HepG2 (cell line): Measurements from ENCODE around the gene CARHSP1. TPM values are rescaled to one million over a fixed set of nuclear protein-coding genes. Genes with fewer than 3 reads are reported as not detected.

ENCODE experiments used
- ATAC-seq: fragments of 200-7000 bp; cut with Tn5 transposase; 3 replicates; pipeline ENCODE4 v1.9.1; 2020; ENCODE audit warnings: mild to moderate bottlenecking, moderate library complexity
- BruUV-seq: library from RNA; stranded (reverse); fragments of 400-500 nt; replicated peaks from 2 replicates; lab custom pipeline; 2021; lab: Mats Ljungman, UMichigan
- CTCF ChIA-PET: fragments of 300-600 bp; formaldehyde crosslinking; extraction: SDS; loops from one replicate; lab custom pipeline; 2021; ENCODE audit warnings: low total read pairs, inconsistent platforms, low intra/inter-chr PET ratio; lab: Yijun Ruan, JAX
- POLR2A ChIA-PET: fragments of 350-600 bp; sonication (Branson Sonifier 250); formaldehyde crosslinking; loops from one replicate; lab custom pipeline; 2020; ENCODE audit warnings: antibody characterized with exemption, inconsistent platforms; lab: Yijun Ruan, JAX
- DNase-seq: peaks from one replicate; pipeline ENCODE4 v3.0.0-alpha.2; 2015; ENCODE audit warnings: low spot score
- FAIRE-seq: peaks from 3 replicates; lab custom pipeline; 2011; peaks lifted over from hg19 to GRCh38; lab: Jason Lieb, UNC
- H2AFZ ChIP-seq: one replicate; pipeline ENCODE4 v1.6.1; 2011; ENCODE audit warnings: low read length, inconsistent platforms
- H3K27ac ChIP-seq: fragments of 300-600 bp; 3 replicates; pipeline ENCODE4 v1.8.0; 2011; ENCODE audit warnings: mixed run types, mild to moderate bottlenecking, mixed read lengths, low read length, inconsistent platforms; ENCODE audit not compliant: insufficient read depth; ENCODE audit errors: extremely low read length
- H3K27me3 ChIP-seq, 2 experiments: fragments of 200-600 bp in 1 of 2; 2 replicates in 1 of 2; 3 replicates in 1 of 2; pipeline versions ENCODE4 v1.6.0 to v1.8.0; 2011; ENCODE audit warnings: low read length in 2 of 2, mild to moderate bottlenecking in 2 of 2, moderate library complexity in 2 of 2, inconsistent platforms in 1 of 2; ENCODE audit not compliant: insufficient read depth in 2 of 2, control insufficient read depth in 1 of 2
- H3K36me3 ChIP-seq, 2 experiments: fragments of 200-600 bp in 1 of 2; replicated peaks in 1 of 2; 2 replicates in 1 of 2; 3 replicates in 1 of 2; pipeline versions ENCODE4 v1.5.1 to v1.8.0; 2011; ENCODE audit warnings: low read length in 2 of 2, inconsistent platforms in 1 of 2; ENCODE audit not compliant: insufficient read depth in 2 of 2, control insufficient read depth in 1 of 2
- H3K4me1 ChIP-seq: 2 replicates; pipeline ENCODE4 v1.5.1; 2012; ENCODE audit warnings: low read length, inconsistent platforms; ENCODE audit not compliant: insufficient read depth
- H3K4me2 ChIP-seq: 2 replicates; pipeline ENCODE4 v1.6.0; 2011; ENCODE audit warnings: low read depth, low read length, inconsistent platforms
- H3K4me3 ChIP-seq, 3 experiments: fragments of 200-600 bp in 1 of 3; sonication (generic), shearing (Covaris generic) in 1 of 3; replicated peaks in 1 of 3; 2 replicates each; pipeline ENCODE4 v1.5.1; 2011 to 2016; ENCODE audit warnings: low read length in 3 of 3, inconsistent platforms in 2 of 3, low read depth in 2 of 3, mild to moderate bottlenecking in 2 of 3, control low read depth in 1 of 3, mixed read lengths in 1 of 3; ENCODE audit not compliant: insufficient read depth in 1 of 3
- H3K79me2 ChIP-seq: one replicate; pipeline ENCODE4 v1.6.1; 2011; ENCODE audit warnings: low read length, inconsistent platforms; ENCODE audit not compliant: insufficient read depth
- H3K9ac ChIP-seq: 2 replicates; pipeline ENCODE4 v1.6.0; 2011; ENCODE audit warnings: mild to moderate bottlenecking, low read depth, low read length, inconsistent platforms; ENCODE audit not compliant: insufficient read depth
- H3K9me3 ChIP-seq: 2 replicates; pipeline ENCODE4 v1.5.1; 2012; ENCODE audit warnings: mild to moderate bottlenecking, low read length
- H4K20me1 ChIP-seq: 2 replicates; pipeline ENCODE4 v1.6.0; 2011; ENCODE audit warnings: inconsistent platforms, mild to moderate bottlenecking, low read length, moderate library complexity; ENCODE audit not compliant: insufficient read depth
- CENPX ChIP-seq: sonication (generic); formaldehyde crosslinking; IDR thresholded peaks from 2 replicates; pipeline ENCODE4 v1.9.0; 2021; ENCODE audit warnings: mild to moderate bottlenecking, missing genetic modification reagents, moderate library complexity
- JUND ChIP-seq: sonication (generic); formaldehyde crosslinking; IDR thresholded peaks from 2 replicates; pipeline ENCODE4 v1.8.0; 2022; ENCODE audit warnings: mild to moderate bottlenecking, missing genetic modification reagents
- KMT2B ChIP-seq: IDR thresholded peaks from 2 replicates; pipeline ENCODE4 v1.6.1; 2016; ENCODE audit warnings: missing genetic modification reagents, missing compliant biosample characterization
- MBNL3 ChIP-seq: fragments of 250-450 bp; sonication (Bioruptor Pico); conservative IDR thresholded peaks from 2 replicates; pipeline ENCODE4 v1.8.0; 2022; ENCODE audit warnings: mild to moderate bottlenecking, inconsistent platforms
- NFKB2 ChIP-seq: sonication (generic); formaldehyde crosslinking; IDR thresholded peaks from 2 replicates; pipeline ENCODE4 v1.4.0; 2020; ENCODE audit warnings: missing genetic modification reagents, borderline replicate concordance
- NR2F2 ChIP-seq: IDR thresholded peaks from 2 replicates; pipeline ENCODE4 v1.6.1; 2012; ENCODE audit warnings: low read depth, inconsistent platforms, borderline replicate concordance
- PAWR ChIP-seq: sonication (generic); formaldehyde crosslinking; IDR thresholded peaks from 2 replicates; pipeline ENCODE4 v1.4.0; 2020; ENCODE audit warnings: missing genetic modification reagents, mild to moderate bottlenecking, borderline replicate concordance
- RBFOX2 ChIP-seq: fragments of 200-400 bp; formaldehyde crosslinking; IDR thresholded peaks from 2 replicates; pipeline ENCODE4 v1.6.1; 2017; ENCODE audit warnings: low read depth, mild to moderate bottlenecking, low read length
- RBM39 ChIP-seq: fragments of 200-400 bp; formaldehyde crosslinking; IDR thresholded peaks from one replicate; pipeline ENCODE4 v1.6.1; 2018; ENCODE audit warnings: antibody characterized with exemption, mild to moderate bottlenecking, low read depth, low read length; ENCODE audit not compliant: poor library complexity, severe bottlenecking
- WIZ ChIP-seq: sonication (generic); formaldehyde crosslinking; IDR thresholded peaks from 2 replicates; pipeline ENCODE4 v1.5.1; 2020; ENCODE audit warnings: mild to moderate bottlenecking, missing genetic modification reagents
- ZNF343 ChIP-seq: sonication (generic); formaldehyde crosslinking; IDR thresholded peaks from 2 replicates; pipeline ENCODE4 v1.4.0; 2020; ENCODE audit warnings: mild to moderate bottlenecking, missing genetic modification reagents
- WGBS: methylation state at CpG from one replicate; pipeline ENCODE4 v1.1.6; 2017; ENCODE audit warnings: low lambda C conversion rate; 5-methylcytosine and 5-hydroxymethylcytosine counted together
- in situ Hi-C: cut with HindIII; loops from 2 replicates; pipeline ENCODE4 v1.10.0; 2017; ENCODE audit warnings: low pct_unique_long_range_greater_than_20kb; ENCODE audit not compliant: extremely low pct_ligation_motif_present
- intact Hi-C: fragments of 100-400 bp; cut with micrococcal nuclease; formaldehyde crosslinking; loops from one replicate; pipeline ENCODE4 v1.10.0; 2022; ENCODE audit not compliant: unreplicated experiment
- polyA plus RNA-seq, 8 experiments: library from polyadenylated mRNA; depleted of rRNA in 3 of 8; stranded (reverse) in 7 of 8; unstranded in 1 of 8; fragments of >200 nt; fragmentation: Illumina TruSeq in 4 of 8; extraction: Trizol in 4 of 8; gene quantifications; 2 replicates each; pipeline versions ENCODE4 v1.2.1 to v1.2.3, GENCODE V29; 2011 to 2016; ENCODE audit warnings: low read depth in 4 of 8, missing spikeins in 1 of 8, mixed read lengths in 1 of 8; ENCODE audit not compliant: insufficient read depth in 1 of 8
- total RNA-seq, 5 experiments: library from RNA; depleted of rRNA; stranded (reverse); fragments of >200 nt; fragmentation: Illumina TruSeq; extraction: Trizol; gene quantifications; 2 replicates each; pipeline ENCODE4 v1.2.3, GENCODE V29; 2016; ENCODE audit warnings: low read depth in 1 of 5

The CARHSP1 gene
- total and polyA plus RNA-seq, 2 of the 13 experiments (the other 11 are each of a cell fraction or from before 2014, with no cell fraction given): 173 to 345 TPM

DNA sequence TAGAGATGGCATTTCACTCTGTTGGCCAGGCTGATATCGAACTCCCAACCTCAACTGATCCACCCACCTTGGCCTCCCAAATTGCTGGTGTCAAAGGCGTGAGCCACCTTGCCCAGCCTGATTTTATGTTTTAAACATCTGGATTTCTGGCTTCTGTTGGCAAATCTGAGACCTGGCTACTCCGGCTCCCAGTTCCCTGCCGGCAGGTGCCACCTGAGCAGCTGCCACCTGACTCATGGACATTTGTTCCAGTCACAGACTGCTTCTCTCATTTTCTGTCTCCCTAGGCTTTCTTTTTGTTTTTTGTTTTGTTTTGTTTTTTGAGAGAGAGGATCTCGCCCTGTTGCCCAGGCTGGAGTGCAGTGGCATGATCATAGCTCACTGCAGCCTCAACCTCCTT lies 61.6 kb downstream of the CARHSP1 start:
- no peaks in the 10 kb centered on the region for H3K4me1 ChIP-seq
- peaks cover 23% of the 10 kb centered on the region for H3K79me2 ChIP-seq
- in situ Hi-C loops (no loop called here), intact Hi-C loops (no loop called here)
- no TSS peak for BruUV-seq
- no peak overlapping the region for H3K9ac ChIP-seq
- no peak for FAIRE-seq
- no peak for TF ChIP-seq NR2F2
- TF ChIP-seq PAWR (CRISPR knock-in tag): no peak
- no peak for TF ChIP-seq MBNL3
- no peak for TF ChIP-seq WIZ (CRISPR knock-in tag)
- no peak for TF ChIP-seq KMT2B (CRISPR knock-in tag)
- no peak for TF ChIP-seq NFKB2
- TF ChIP-seq JUND: no peak
- TF ChIP-seq RBM39: no peak
- no peak for TF ChIP-seq CENPX
- TF ChIP-seq, all 625 proteins: peak for 0
- H3K27ac ChIP-seq: no peak overlapping the region
- no peaks in the 10 kb centered on the region; the same call in 1 of the 2 replicates for H4K20me1 ChIP-seq
- POLR2A ChIA-PET: interaction anchor here (1.6 kb wide), 1 partner anchor 73 kb away, joined by 5 read pairs; no protein-coding TSS in a partner anchor
- H3K9me3 ChIP-seq: no peaks in the 10 kb centered on the region
- H3K4me2 ChIP-seq: no peak overlapping the region
- no peaks in the 10 kb centered on the region for H3K27me3 ChIP-seq
- no peak overlapping the region for H3K4me3 ChIP-seq
- peaks cover 55 to 95% of the 10 kb centered on the region in 2 experiments for H3K36me3 ChIP-seq
- no peak overlapping the region for H2AFZ ChIP-seq
- CTCF ChIA-PET: no interaction called here
- no peak for DNase-seq
- WGBS: 99% methylated on average over 5 of the region's 5 CpGs
- ATAC-seq: no peak

GRCh38 chr16:8806272-8806983 lies 62.4 kb downstream of the CARHSP1 start:
- H3K4me2 ChIP-seq: no peak overlapping the region
- in situ Hi-C loops (no loop called here), intact Hi-C loops (no loop called here)
- no peak overlapping the region for H3K9ac ChIP-seq
- no peak overlapping the region for H2AFZ ChIP-seq
- DNase-seq (no peak), ATAC-seq (no peak), FAIRE-seq (no peak)
- peaks cover 53 to 94% of the 10 kb centered on the region in 2 experiments for H3K36me3 ChIP-seq
- ChIA-PET POLR2A (interaction anchor here (1.6 kb wide), 1 partner anchor 74 kb away, joined by 5 read pairs; no protein-coding TSS in a partner anchor), CTCF (no interaction called here)
- no peaks in the 10 kb centered on the region for H3K9me3 ChIP-seq
- peaks cover under 1% of the 10 kb centered on the region; the same call in 1 of the 2 replicates for H4K20me1 ChIP-seq
- BruUV-seq: TSS peak; percentile 12
- no peak overlapping the region for H3K4me3 ChIP-seq
- peaks cover under 1% of the 10 kb centered on the region for H3K4me1 ChIP-seq
- H3K79me2 ChIP-seq: peaks cover 30% of the 10 kb centered on the region
- no peaks in the 10 kb centered on the region for H3K27me3 ChIP-seq
- 98% methylated on average over 13 of the region's 13 CpGs for WGBS
- no peak overlapping the region for H3K27ac ChIP-seq
- TF ChIP-seq RBFOX2 (peak; percentile 49; the same call in 1 of the 2 replicates), ZNF343 (no peak)
- TF ChIP-seq, all 625 proteins: peak for 1
